Mucosa of stomach (tissue), 1 donor: ENCODE results near the gene LCE3C.

Experiments used
- H3K27me3 ChIP-seq: one replicate; pipeline ENCODE4 v1.7.0; 2013; ENCODE audit warnings: mild to moderate bottlenecking, low read length; ENCODE audit not compliant: control insufficient read depth, insufficient read depth
- H3K36me3 ChIP-seq: one replicate; pipeline ENCODE4 v1.7.0; 2013; ENCODE audit warnings: low read length; ENCODE audit not compliant: control insufficient read depth, insufficient read depth
- H3K4me1 ChIP-seq: one replicate; pipeline ENCODE4 v1.7.0; 2013; ENCODE audit warnings: mild to moderate bottlenecking, low read length; ENCODE audit not compliant: control insufficient read depth, insufficient read depth
- H3K4me3 ChIP-seq: one replicate; pipeline ENCODE4 v1.7.0; 2013; ENCODE audit warnings: low read length
- H3K9ac ChIP-seq: one replicate; pipeline ENCODE4 v1.7.0; 2013; ENCODE audit warnings: mild to moderate bottlenecking, low read length, moderate library complexity
- H3K9me3 ChIP-seq: one replicate; pipeline ENCODE4 v1.7.0; 2013; ENCODE audit warnings: mild to moderate bottlenecking, low read length, moderate library complexity; ENCODE audit not compliant: control insufficient read depth
- donor health status: Pancreatic carcinoma.

LCE3C gene

GRCh38 chr1:152622803-152623202 is 22.8 kb downstream of the LCE3C start, which contains the start of gene LCE3A:
Gene LCE3A (minus strand): TSS chr1:152623103. CDS start chr1:152623103, 0 bp downstream.
- Histone ChIP-seq H3K9ac (no peak within 1 kb of the TSS), H3K4me1 (no peaks in the 10 kb centered on the region), H3K4me3 (no peak within 1 kb of the TSS), H3K36me3 (no peaks in the 10 kb centered on the region), H3K27me3 (peaks cover 5% of the 10 kb centered on the region), H3K9me3 (no peaks in the 10 kb centered on the region)

- H3K4me1 ChIP-seq: no peaks in the 10 kb centered on the region
- no peak overlapping the region for H3K9ac ChIP-seq
- peaks cover 5% of the 10 kb centered on the region for H3K27me3 ChIP-seq
- H3K36me3 ChIP-seq: no peaks in the 10 kb centered on the region
- H3K4me3 ChIP-seq: no peak overlapping the region
- no peaks in the 10 kb centered on the region for H3K9me3 ChIP-seq
Measured at GRCh38 chr1:152623203-152623844, 23.3 kb downstream of the LCE3C start.

- Histone ChIP-seq H3K4me3 (no peak overlapping the region), H3K4me1 (no peaks in the 10 kb centered on the region), H3K36me3 (no peaks in the 10 kb centered on the region), H3K27me3 (peaks cover 5% of the 10 kb centered on the region), H3K9ac (no peak overlapping the region), H3K9me3 (no peaks in the 10 kb centered on the region)
Measured at GRCh38 chr1:152626744-152627143, 26.7 kb downstream of the LCE3C start.

GRCh38 chr1:152630596-152630995 is 30.6 kb downstream of the LCE3C start:
- H3K4me1 ChIP-seq: no peaks in the 10 kb centered on the region
- H3K27me3 ChIP-seq: no peaks in the 10 kb centered on the region
- no peaks in the 10 kb centered on the region for H3K9me3 ChIP-seq
- no peaks in the 10 kb centered on the region for H3K36me3 ChIP-seq
- H3K9ac ChIP-seq: no peak overlapping the region
- no peak overlapping the region for H3K4me3 ChIP-seq

GRCh38 chr1:152640351-152640750 is 40.3 kb downstream of the LCE3C start:
- Histone ChIP-seq H3K9ac (no peak overlapping the region), H3K9me3 (no peaks in the 10 kb centered on the region), H3K4me3 (no peak overlapping the region), H3K27me3 (no peaks in the 10 kb centered on the region), H3K36me3 (no peaks in the 10 kb centered on the region), H3K4me1 (no peaks in the 10 kb centered on the region)

GRCh38 chr1:152643945-152644344 is 43.9 kb downstream of the LCE3C start:
- H3K9ac ChIP-seq: no peak overlapping the region

GRCh38 chr1:152645146-152645545 is 45.1 kb downstream of the LCE3C start:
- Histone ChIP-seq H3K9ac (no peak overlapping the region), H3K4me3 (no peak overlapping the region), H3K9me3 (no peaks in the 10 kb centered on the region), H3K27me3 (no peaks in the 10 kb centered on the region), H3K4me1 (no peaks in the 10 kb centered on the region), H3K36me3 (no peaks in the 10 kb centered on the region)

More at GRCh38 chr1:152643945-152644344, 43.9 kb downstream of the LCE3C start:
- Histone ChIP-seq H3K36me3 (no peaks in the 10 kb centered on the region), H3K27me3 (no peaks in the 10 kb centered on the region), H3K4me1 (no peaks in the 10 kb centered on the region), H3K9me3 (no peaks in the 10 kb centered on the region), H3K4me3 (no peak overlapping the region)

GRCh38 chr1:152646656-152647055 is 46.6 kb downstream of the LCE3C start:
- H3K4me3 ChIP-seq: no peak overlapping the region

More at GRCh38 chr1:152646656-152647055, 46.6 kb downstream of the LCE3C start:
- Histone ChIP-seq H3K36me3 (no peaks in the 10 kb centered on the region), H3K4me1 (no peaks in the 10 kb centered on the region), H3K9me3 (no peaks in the 10 kb centered on the region), H3K9ac (no peak overlapping the region), H3K27me3 (no peaks in the 10 kb centered on the region)
